Fibroblast of villous mesenchyme (primary cell): ENCODE data around the gene EIF5B. TPM values are rescaled to one million over a fixed set of nuclear protein-coding genes. Genes with fewer than 3 reads are reported as not detected.
"Not testable (repeated sequence)": the region's sequence is repeated elsewhere in the genome, so short reads cannot be mapped to it uniquely, and the experiment has no call there.

Experiments
- DNase-seq: peaks from one replicate; pipeline ENCODE4 v3.0.0-alpha.2; 2010; ENCODE audit warnings: low read depth
- H3K4me3 ChIP-seq: 2 replicates; pipeline ENCODE4 v1.5.1; 2011; ENCODE audit warnings: low read depth, mild to moderate bottlenecking, low read length
- total RNA-seq: library from RNA; depleted of rRNA; stranded (reverse); fragments of >200 nt; gene quantifications from 2 replicates; pipeline ENCODE4 v1.2.3, GENCODE V29; 2012
- TF ChIP-seq, protein P1 (sequence below): IDR thresholded peaks from 2 replicates; pipeline ENCODE4 v1.5.1; 2012; ENCODE audit warnings: low read depth, mild to moderate bottlenecking, low read length; ENCODE audit not compliant: insufficient read depth

EIF5B gene
- total RNA-seq, 1 donor, result 19.0 TPM

- TF ChIP-seq, protein P1, sequence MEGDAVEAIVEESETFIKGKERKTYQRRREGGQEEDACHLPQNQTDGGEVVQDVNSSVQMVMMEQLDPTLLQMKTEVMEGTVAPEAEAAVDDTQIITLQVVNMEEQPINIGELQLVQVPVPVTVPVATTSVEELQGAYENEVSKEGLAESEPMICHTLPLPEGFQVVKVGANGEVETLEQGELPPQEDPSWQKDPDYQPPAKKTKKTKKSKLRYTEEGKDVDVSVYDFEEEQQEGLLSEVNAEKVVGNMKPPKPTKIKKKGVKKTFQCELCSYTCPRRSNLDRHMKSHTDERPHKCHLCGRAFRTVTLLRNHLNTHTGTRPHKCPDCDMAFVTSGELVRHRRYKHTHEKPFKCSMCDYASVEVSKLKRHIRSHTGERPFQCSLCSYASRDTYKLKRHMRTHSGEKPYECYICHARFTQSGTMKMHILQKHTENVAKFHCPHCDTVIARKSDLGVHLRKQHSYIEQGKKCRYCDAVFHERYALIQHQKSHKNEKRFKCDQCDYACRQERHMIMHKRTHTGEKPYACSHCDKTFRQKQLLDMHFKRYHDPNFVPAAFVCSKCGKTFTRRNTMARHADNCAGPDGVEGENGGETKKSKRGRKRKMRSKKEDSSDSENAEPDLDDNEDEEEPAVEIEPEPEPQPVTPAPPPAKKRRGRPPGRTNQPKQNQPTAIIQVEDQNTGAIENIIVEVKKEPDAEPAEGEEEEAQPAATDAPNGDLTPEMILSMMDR, result no peak
- no peak for DNase-seq
- no peak overlapping the region for H3K4me3 ChIP-seq
Observed at GRCh38 chr2:99325384-99325783, 11.8 kb upstream of the EIF5B start.

DNA sequence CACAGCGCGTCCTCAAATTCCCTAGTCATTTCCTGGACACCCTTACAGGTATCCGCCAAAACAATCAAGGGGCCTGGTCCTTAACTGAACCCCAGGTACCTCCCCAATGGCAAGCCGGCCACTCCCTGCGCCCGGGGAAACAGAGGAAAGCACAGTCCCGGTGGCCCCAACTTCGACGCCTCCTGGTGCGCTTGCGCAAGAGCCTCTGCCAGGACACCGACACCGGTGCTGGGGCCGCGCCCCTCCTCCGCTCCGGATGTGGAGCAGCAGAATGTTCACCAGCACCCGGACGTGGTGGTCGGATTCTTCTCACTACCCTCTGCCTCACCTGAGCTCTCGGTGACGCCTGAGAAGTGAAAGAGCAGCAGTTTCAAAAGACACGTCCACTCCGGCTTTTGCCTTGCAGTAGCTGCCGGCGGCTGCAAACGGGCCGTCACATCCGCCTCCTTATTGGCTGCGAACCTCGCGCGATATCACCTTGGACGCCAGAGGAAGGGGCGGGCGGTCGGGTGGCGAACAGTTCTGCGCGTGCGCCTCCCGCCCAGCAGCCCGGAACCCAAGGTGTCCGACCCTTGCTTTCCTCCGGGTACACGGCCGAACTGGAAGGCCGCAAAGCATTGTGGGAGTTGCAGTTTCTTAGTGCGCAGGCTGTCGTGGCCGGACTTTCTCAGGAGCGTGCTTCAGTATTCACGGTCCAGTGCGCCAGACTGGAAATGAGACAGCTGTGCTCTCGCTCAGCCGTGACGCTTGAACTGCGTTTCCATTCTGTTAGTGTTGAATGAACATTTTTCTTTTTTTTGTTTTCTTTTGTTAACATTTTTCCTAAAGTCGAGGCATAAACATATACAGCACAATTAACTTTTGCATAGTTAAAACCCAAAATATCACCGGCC lies 1.0 kb upstream of the EIF5B start, which contains the start of gene TXNDC9:
Gene TXNDC9, minus strand, starts transcription at position 423 of the 893 bp plus-strand sequence. CDS start 3,123 bp downstream, outside the sequence.
- peak; percentile 100 for DNase-seq
- peak within 1 kb of the TSS; percentile 90 for H3K4me3 ChIP-seq
- TF ChIP-seq, protein P1, result no peak

DNA sequence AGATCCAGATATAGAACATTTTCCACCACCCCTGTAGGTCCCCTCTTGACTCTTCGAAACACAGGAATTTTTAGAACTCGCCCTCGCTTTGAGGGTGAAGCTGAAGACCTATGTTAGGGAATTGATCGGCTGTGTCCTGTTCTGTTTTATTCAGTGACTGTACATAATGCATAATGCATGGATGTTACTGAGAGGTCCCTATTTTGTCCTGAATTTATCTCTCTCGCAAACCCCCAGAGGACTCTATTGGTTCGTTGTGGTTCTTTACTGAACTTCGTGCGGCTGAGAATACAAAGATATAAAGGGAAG lies 431 bp upstream of the EIF5B start:
- no peak for DNase-seq
- TF ChIP-seq, protein P1, result no peak
- H3K4me3 ChIP-seq, result peak overlapping the region; percentile 90

- peak overlapping the region; percentile 90 for H3K4me3 ChIP-seq
- peak; percentile 36 for DNase-seq
- TF ChIP-seq, protein P1, result no peak
Observed at GRCh38 chr2:99338029-99338585, 918 bp downstream of the EIF5B start.

DNA sequence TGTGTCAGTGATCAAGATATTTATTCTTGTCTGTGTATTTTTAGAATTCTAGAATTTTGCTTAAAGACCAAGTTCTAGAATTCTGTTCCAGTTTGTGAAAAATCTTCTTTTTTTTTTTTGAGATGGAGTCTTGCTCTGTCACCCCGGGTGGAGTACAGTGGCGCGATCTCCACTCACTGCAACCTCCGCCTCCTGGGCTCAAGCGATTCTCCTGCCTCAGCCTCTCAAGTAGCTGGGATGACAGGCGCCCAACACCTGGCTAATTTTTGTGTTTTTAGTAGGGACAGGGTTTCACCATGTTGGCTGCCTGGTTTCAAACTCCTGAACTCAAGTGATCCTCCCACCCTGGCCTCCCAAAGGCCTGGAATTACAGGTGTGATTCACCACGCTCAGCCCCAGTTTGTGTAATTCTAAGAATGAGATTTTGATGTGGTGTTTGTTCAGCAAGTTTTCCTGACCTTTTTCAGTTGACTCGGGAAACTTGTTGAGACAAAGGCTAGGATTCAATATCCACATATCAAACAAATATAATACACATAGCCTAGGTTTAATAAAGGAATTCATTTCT lies 3.6 kb downstream of the EIF5B start:
- H3K4me3 ChIP-seq, result no peak overlapping the region
- no peak for DNase-seq
- TF ChIP-seq, protein P1, result no peak

DNA sequence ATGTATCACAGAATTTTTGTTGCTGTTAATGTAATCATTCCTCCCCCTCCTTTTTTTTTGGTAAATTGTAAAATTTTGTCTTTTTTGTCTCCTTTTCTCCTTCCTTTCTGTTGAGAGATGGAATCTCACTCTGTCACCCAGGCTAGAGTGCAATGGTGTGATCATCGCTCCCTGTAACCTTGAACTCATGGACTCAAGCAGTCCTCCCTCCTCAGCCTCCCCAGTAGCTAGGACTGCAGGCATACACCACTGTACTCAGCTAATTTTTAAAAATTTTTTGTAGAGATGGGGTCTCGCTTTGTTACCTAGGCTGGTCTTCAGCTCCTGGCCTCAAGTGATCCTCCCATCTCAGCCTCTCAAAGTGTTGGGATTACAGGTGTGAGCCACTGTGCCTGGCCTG lies 5.3 kb downstream of the EIF5B start:
- TF ChIP-seq, protein P1, result no peak
- DNase-seq, result no peak
- no peak overlapping the region for H3K4me3 ChIP-seq

GRCh38 chr2:99345446-99345845 lies 8.3 kb downstream of the EIF5B start:
- DNase-seq, H3K4me3 ChIP-seq: not testable (repeated sequence)
